Measurements from ENCODE around the gene PHACTR3. TPM values are rescaled to one million over a fixed set of nuclear protein-coding genes. Genes with fewer than 3 reads are reported as not detected.

Gene PHACTR3
- total and polyA plus RNA-seq, 4 donors, result 0.14 to 0.42 (median 0.17) TPM

DNA sequence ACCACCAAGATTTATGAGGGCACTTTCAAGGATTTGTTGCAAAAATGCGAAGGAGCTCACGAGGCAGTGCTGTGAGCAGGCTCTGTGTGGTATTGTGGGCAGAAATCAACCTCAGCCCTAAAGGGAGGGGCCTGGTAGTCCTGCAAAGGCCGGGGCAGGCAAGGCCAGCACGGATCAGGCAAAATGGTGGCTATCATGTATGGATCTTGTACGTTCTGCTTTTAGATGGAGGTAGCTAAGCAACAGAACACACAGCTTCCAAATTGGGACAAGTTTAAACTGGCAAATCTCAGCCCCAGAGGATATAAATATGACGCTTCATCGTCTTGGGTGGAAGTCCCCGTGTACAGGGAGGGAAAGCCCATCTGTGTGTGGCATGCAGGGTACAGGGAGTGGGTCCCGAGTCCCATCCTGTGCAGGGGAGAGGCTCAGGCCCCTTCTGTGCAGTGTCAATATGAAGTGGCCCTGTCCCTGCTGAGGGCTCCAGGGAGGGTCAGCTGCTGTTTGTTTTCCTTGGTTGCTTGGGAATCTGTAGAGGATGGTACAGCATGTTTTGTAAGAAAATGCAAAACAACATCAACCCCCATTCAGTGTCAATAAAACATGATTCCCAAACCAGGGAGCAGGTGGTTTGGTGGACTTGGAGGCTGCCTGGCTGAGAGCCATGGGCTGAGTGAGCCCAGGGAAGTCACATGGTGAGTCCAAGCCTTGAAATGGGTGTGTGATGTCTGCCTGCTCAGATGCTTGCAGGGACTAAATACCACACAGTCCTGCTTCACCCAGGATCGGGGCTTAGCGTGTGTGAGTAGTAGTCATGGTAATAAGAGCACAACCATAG is 216.1 kb downstream of the PHACTR3 start:
- no peaks in the 10 kb centered on the region for H3K27me3 ChIP-seq (ENCODE audit: control insufficient read depth in 4 of 4, insufficient read depth in 4 of 4, low read length in 3 of 4)
- H3K4me1 ChIP-seq (ENCODE audit: control insufficient read depth in 4 of 4, insufficient read depth in 4 of 4, low read length in 3 of 4), result no peaks in the 10 kb centered on the region
- no peaks in the 10 kb centered on the region for H3K9me3 ChIP-seq (ENCODE audit: control insufficient read depth in 4 of 4, low read length in 3 of 4)
- no peaks in the 10 kb centered on the region for H3K36me3 ChIP-seq (ENCODE audit: control insufficient read depth in 4 of 4, insufficient read depth in 3 of 4, low read depth in 1 of 4, low read length in 3 of 4)
- no peak overlapping the region for H3K27ac ChIP-seq (ENCODE audit: low read depth in 1 of 2, low read length in 2 of 2)
- no peak overlapping the region for H3K9ac ChIP-seq (ENCODE audit: low read depth in 1 of 2, low read length in 2 of 2)
- no peak overlapping the region for H3K4me3 ChIP-seq (ENCODE audit: low read depth in 1 of 3, low read length in 3 of 3)
- WGBS, result 68% methylated on average over 11 of the region's 11 CpGs
- peak; percentile 24 for DNase-seq (ENCODE audit: low spot score)
- TF ChIP-seq, protein P1, sequence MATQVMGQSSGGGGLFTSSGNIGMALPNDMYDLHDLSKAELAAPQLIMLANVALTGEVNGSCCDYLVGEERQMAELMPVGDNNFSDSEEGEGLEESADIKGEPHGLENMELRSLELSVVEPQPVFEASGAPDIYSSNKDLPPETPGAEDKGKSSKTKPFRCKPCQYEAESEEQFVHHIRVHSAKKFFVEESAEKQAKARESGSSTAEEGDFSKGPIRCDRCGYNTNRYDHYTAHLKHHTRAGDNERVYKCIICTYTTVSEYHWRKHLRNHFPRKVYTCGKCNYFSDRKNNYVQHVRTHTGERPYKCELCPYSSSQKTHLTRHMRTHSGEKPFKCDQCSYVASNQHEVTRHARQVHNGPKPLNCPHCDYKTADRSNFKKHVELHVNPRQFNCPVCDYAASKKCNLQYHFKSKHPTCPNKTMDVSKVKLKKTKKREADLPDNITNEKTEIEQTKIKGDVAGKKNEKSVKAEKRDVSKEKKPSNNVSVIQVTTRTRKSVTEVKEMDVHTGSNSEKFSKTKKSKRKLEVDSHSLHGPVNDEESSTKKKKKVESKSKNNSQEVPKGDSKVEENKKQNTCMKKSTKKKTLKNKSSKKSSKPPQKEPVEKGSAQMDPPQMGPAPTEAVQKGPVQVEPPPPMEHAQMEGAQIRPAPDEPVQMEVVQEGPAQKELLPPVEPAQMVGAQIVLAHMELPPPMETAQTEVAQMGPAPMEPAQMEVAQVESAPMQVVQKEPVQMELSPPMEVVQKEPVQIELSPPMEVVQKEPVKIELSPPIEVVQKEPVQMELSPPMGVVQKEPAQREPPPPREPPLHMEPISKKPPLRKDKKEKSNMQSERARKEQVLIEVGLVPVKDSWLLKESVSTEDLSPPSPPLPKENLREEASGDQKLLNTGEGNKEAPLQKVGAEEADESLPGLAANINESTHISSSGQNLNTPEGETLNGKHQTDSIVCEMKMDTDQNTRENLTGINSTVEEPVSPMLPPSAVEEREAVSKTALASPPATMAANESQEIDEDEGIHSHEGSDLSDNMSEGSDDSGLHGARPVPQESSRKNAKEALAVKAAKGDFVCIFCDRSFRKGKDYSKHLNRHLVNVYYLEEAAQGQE (IDR thresholded peaks at IDR 0.05), result no peak
- TF ChIP-seq, protein P2, sequence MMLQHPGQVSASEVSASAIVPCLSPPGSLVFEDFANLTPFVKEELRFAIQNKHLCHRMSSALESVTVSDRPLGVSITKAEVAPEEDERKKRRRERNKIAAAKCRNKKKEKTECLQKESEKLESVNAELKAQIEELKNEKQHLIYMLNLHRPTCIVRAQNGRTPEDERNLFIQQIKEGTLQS (IDR thresholded peaks at IDR 0.05), result no peak
- no peak for TF ChIP-seq FOXA2 (IDR thresholded peaks at IDR 0.05)
- TF ChIP-seq TAF1 (conservative IDR thresholded peaks at IDR 0.05), result no peak
- TF ChIP-seq GABPA (IDR thresholded peaks at IDR 0.05 in 1 of 2, conservative IDR thresholded peaks at IDR 0.05 in 1 of 2), result no peak
- TF ChIP-seq EGR1 (IDR thresholded peaks at IDR 0.05; ENCODE audit: low read depth in 2 of 2), result no peak
- no peak for TF ChIP-seq FOXA1 (IDR thresholded peaks at IDR 0.05)
- TF ChIP-seq, protein P3, sequence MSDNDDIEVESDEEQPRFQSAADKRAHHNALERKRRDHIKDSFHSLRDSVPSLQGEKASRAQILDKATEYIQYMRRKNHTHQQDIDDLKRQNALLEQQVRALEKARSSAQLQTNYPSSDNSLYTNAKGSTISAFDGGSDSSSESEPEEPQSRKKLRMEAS (IDR thresholded peaks at IDR 0.05), result no peak
- no peak for TF ChIP-seq YY1 (IDR thresholded peaks at IDR 0.05)
- no peak for TF ChIP-seq SP1 (IDR thresholded peaks at IDR 0.05)
- TF ChIP-seq, protein P4, sequence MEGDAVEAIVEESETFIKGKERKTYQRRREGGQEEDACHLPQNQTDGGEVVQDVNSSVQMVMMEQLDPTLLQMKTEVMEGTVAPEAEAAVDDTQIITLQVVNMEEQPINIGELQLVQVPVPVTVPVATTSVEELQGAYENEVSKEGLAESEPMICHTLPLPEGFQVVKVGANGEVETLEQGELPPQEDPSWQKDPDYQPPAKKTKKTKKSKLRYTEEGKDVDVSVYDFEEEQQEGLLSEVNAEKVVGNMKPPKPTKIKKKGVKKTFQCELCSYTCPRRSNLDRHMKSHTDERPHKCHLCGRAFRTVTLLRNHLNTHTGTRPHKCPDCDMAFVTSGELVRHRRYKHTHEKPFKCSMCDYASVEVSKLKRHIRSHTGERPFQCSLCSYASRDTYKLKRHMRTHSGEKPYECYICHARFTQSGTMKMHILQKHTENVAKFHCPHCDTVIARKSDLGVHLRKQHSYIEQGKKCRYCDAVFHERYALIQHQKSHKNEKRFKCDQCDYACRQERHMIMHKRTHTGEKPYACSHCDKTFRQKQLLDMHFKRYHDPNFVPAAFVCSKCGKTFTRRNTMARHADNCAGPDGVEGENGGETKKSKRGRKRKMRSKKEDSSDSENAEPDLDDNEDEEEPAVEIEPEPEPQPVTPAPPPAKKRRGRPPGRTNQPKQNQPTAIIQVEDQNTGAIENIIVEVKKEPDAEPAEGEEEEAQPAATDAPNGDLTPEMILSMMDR (IDR thresholded peaks at IDR 0.05; ENCODE audit: low read depth, low read length, missing input control), result no peak
- no peak for TF ChIP-seq RXRA (IDR thresholded peaks at IDR 0.05)

DNA sequence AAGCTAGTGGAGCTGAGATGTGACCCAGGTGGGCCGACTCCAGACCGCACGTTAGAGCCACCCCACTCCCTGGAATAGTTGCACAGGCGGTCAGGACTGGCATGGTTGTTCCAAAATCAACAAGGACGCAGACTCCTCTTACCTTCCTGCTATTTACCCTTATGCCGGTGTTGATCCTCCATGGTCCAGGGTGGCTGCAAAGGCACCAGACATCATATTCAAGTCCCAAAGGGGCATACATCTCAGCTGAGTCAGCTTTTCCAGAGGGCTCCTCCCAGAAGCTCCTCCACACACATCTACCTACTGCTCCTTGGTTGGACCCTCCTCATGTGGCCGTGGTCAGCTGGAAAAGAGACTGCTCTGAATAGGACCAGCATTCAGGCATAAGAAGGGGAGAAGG is 216.9 kb downstream of the PHACTR3 start:
- H3K9me3 ChIP-seq (ENCODE audit: control insufficient read depth in 4 of 4, low read length in 3 of 4), result no peaks in the 10 kb centered on the region
- no peak for TF ChIP-seq RXRA (IDR thresholded peaks at IDR 0.05)
- no peak for TF ChIP-seq FOXA2 (IDR thresholded peaks at IDR 0.05)
- no peak for TF ChIP-seq FOXA1 (IDR thresholded peaks at IDR 0.05)
- no peak for TF ChIP-seq GABPA (IDR thresholded peaks at IDR 0.05 in 1 of 2, conservative IDR thresholded peaks at IDR 0.05 in 1 of 2)
- no peak for TF ChIP-seq YY1 (IDR thresholded peaks at IDR 0.05)
- TF ChIP-seq EGR1 (IDR thresholded peaks at IDR 0.05; ENCODE audit: low read depth in 2 of 2), result no peak
- TF ChIP-seq, protein P4 (IDR thresholded peaks at IDR 0.05; ENCODE audit: low read depth, low read length, missing input control), result no peak
- no peak for TF ChIP-seq JUND (IDR thresholded peaks at IDR 0.05)
- TF ChIP-seq, protein P1 (IDR thresholded peaks at IDR 0.05), result no peak
- TF ChIP-seq NR2F2 (IDR thresholded peaks at IDR 0.05), result no peak
- TF ChIP-seq RAD21 (IDR thresholded peaks at IDR 0.05), result no peak
- TF ChIP-seq, protein P2 (IDR thresholded peaks at IDR 0.05), result no peak
- no peak overlapping the region for H3K9ac ChIP-seq (ENCODE audit: low read depth in 1 of 2, low read length in 2 of 2)
- H3K27me3 ChIP-seq (ENCODE audit: control insufficient read depth in 4 of 4, insufficient read depth in 4 of 4, low read length in 3 of 4), result no peaks in the 10 kb centered on the region
- H3K36me3 ChIP-seq (ENCODE audit: control insufficient read depth in 4 of 4, insufficient read depth in 3 of 4, low read depth in 1 of 4, low read length in 3 of 4), result no peaks in the 10 kb centered on the region
- no peak overlapping the region for H3K4me3 ChIP-seq (ENCODE audit: low read depth in 1 of 3, low read length in 3 of 3)
- peak; percentile 17 for DNase-seq (ENCODE audit: low spot score)
- 91% methylated on average over 7 of the region's 7 CpGs for WGBS
- H3K4me1 ChIP-seq (ENCODE audit: control insufficient read depth in 4 of 4, insufficient read depth in 4 of 4, low read length in 3 of 4), result no peaks in the 10 kb centered on the region
- no peak overlapping the region for H3K27ac ChIP-seq (ENCODE audit: low read depth in 1 of 2, low read length in 2 of 2)

Data from liver (tissue), 9 donors.